GM18505 (cell line): ENCODE results near the gene FMO2.

ENCODE experiments used
- ATAC-seq: cut with Tn5 transposase; IDR thresholded peaks from one replicate; pipeline ENCODE4 v1.9.1; 2021; ENCODE audit not compliant: unreplicated experiment
- POLR2A ChIP-seq: IDR thresholded peaks from 4 replicates; pipeline ENCODE4 v1.6.1; 2011; ENCODE audit warnings: borderline replicate concordance; ENCODE audit not compliant: insufficient read depth, insufficient read length; ENCODE audit errors: extremely low read depth

The FMO2 gene

GRCh38 chr1:171245458-171246064 is 60.5 kb downstream of the FMO2 start:
- ATAC-seq, result peak; percentile 64
- TF ChIP-seq POLR2A, result no peak

GRCh38 chr1:171247501-171247900 is 62.4 kb downstream of the FMO2 start:
- no peak for ATAC-seq
- no peak for TF ChIP-seq POLR2A

GRCh38 chr1:171248302-171248701 is 63.2 kb downstream of the FMO2 start, which contains the start of gene FMO1:
TSS of gene FMO1 (plus strand) at chr1:171248494. CDS start at chr1:171258088, 9,594 bp downstream.
- no peak for ATAC-seq
- no peak for TF ChIP-seq POLR2A

GRCh38 chr1:171248841-171249240 is 63.7 kb downstream of the FMO2 start:
- no peak for ATAC-seq
- no peak for TF ChIP-seq POLR2A

- no peak for TF ChIP-seq POLR2A
- ATAC-seq, result no peak
These were observed 65.2 kb downstream of the FMO2 start for GRCh38 chr1:171250263-171250662.

- no peak for TF ChIP-seq POLR2A
- peak; percentile 39 for ATAC-seq
These were observed 66.2 kb downstream of the FMO2 start for GRCh38 chr1:171251042-171251951.

- ATAC-seq, result no peak
- TF ChIP-seq POLR2A, result no peak
These were observed 66.8 kb downstream of the FMO2 start for GRCh38 chr1:171251952-171252300.

GRCh38 chr1:171252482-171252881 is 67.4 kb downstream of the FMO2 start:
- TF ChIP-seq POLR2A, result no peak
- ATAC-seq, result peak; percentile 93

- TF ChIP-seq POLR2A, result no peak
- ATAC-seq, result no peak
These were observed 69.8 kb downstream of the FMO2 start for GRCh38 chr1:171254859-171255258.

- no peak for TF ChIP-seq POLR2A
- no peak for ATAC-seq
These were observed 72.0 kb downstream of the FMO2 start for GRCh38 chr1:171256940-171257606.

GRCh38 chr1:171257607-171258076 is 72.5 kb downstream of the FMO2 start:
- ATAC-seq, result no peak
- TF ChIP-seq POLR2A, result no peak

- TF ChIP-seq POLR2A, result no peak
- no peak for ATAC-seq
These were observed 73.3 kb downstream of the FMO2 start for GRCh38 chr1:171258429-171258828.

- no peak for TF ChIP-seq POLR2A
- no peak for ATAC-seq
These were observed 73.8 kb downstream of the FMO2 start for GRCh38 chr1:171258943-171259342.
